ENCODE results near the gene TWSG1.
A peak's percentile ranks its signal among the peaks of the same experiment; 100 is the strongest.
"Not testable (repeated sequence)": the region's sequence is repeated elsewhere in the genome, so short reads cannot be mapped to it uniquely, and the experiment has no call there.

The TWSG1 gene

GRCh38 chr18:9392726-9393125 is 58.2 kb downstream of the TWSG1 start:
- DNase-seq (ENCODE audit: low spot score) = no peak

GRCh38 chr18:9394046-9394445 is 59.5 kb downstream of the TWSG1 start:
- DNase-seq (ENCODE audit: low spot score) = no peak

GRCh38 chr18:9400197-9400596 is 65.6 kb downstream of the TWSG1 start:
- no peak for DNase-seq (ENCODE audit: low spot score)

- DNase-seq (ENCODE audit: low spot score) = no peak
These were observed 66.6 kb downstream of the TWSG1 start for GRCh38 chr18:9401176-9401575.

- not testable (repeated sequence) for DNase-seq (ENCODE audit: low spot score)
These were observed 67.9 kb downstream of the TWSG1 start for GRCh38 chr18:9402358-9403007.

- DNase-seq (ENCODE audit: low spot score) = no peak
These were observed 69.4 kb downstream of the TWSG1 start for GRCh38 chr18:9403795-9404564.

- DNase-seq (ENCODE audit: low spot score) = no peak
These were observed 70.0 kb downstream of the TWSG1 start for GRCh38 chr18:9404565-9405060.

- no peak for DNase-seq (ENCODE audit: low spot score)
These were observed 70.6 kb downstream of the TWSG1 start for GRCh38 chr18:9405130-9405529.

GRCh38 chr18:9405977-9406376 is 71.4 kb downstream of the TWSG1 start:
- no peak for DNase-seq (ENCODE audit: low spot score)

- DNase-seq (ENCODE audit: low spot score) = no peak
These were observed 75.9 kb downstream of the TWSG1 start for GRCh38 chr18:9410515-9410914.

- peak; percentile 20 for DNase-seq (ENCODE audit: low spot score)
These were observed 79.0 kb downstream of the TWSG1 start for GRCh38 chr18:9413576-9413975.

GRCh38 chr18:9416563-9417072 is 82.0 kb downstream of the TWSG1 start:
- no peak for DNase-seq (ENCODE audit: low spot score)

- no peak for DNase-seq (ENCODE audit: low spot score)
These were observed 82.7 kb downstream of the TWSG1 start for GRCh38 chr18:9417073-9417851.

- no peak for DNase-seq (ENCODE audit: low spot score)
These were observed 83.6 kb downstream of the TWSG1 start for GRCh38 chr18:9418047-9418690.

GRCh38 chr18:9419956-9420631 is 85.5 kb downstream of the TWSG1 start:
- no peak for DNase-seq (ENCODE audit: low spot score)

- DNase-seq (ENCODE audit: low spot score) = no peak
These were observed 86.7 kb downstream of the TWSG1 start for GRCh38 chr18:9421096-9421900.

- no peak for DNase-seq (ENCODE audit: low spot score)
These were observed 87.3 kb downstream of the TWSG1 start for GRCh38 chr18:9421901-9422327.

GRCh38 chr18:9422816-9423519 is 88.4 kb downstream of the TWSG1 start:
- no peak for DNase-seq (ENCODE audit: low spot score)

- not testable (repeated sequence) for DNase-seq (ENCODE audit: low spot score)
These were observed 89.1 kb downstream of the TWSG1 start for GRCh38 chr18:9423648-9424047.

- not testable (repeated sequence) for DNase-seq (ENCODE audit: low spot score)
These were observed 89.7 kb downstream of the TWSG1 start for GRCh38 chr18:9424235-9424634.

All from RKO (cell line).